MCF 10A (cell line): ENCODE measurements around the gene DIPK1A. TPM values are rescaled to one million over a fixed set of nuclear protein-coding genes. Genes with fewer than 3 reads are reported as not detected.

Source experiments
- BruUV-seq: library from RNA; stranded (reverse); fragments of 400-500 nt; replicated peaks from 2 replicates; lab custom pipeline; 2021; lab: Mats Ljungman, UMichigan
- CTCF ChIA-PET: fragments of 300-600 bp; sonication (Branson Sonifier 250); formaldehyde crosslinking; extraction: SDS; loops from one replicate; lab custom pipeline; 2021; ENCODE audit warnings: antibody characterized with exemption, inconsistent platforms; lab: Yijun Ruan, JAX
- POLR2A ChIA-PET: fragments of 300-600, 350-650 bp; sonication (Branson Sonifier 250); formaldehyde crosslinking; extraction: SDS; loops from one replicate; lab custom pipeline; 2020; ENCODE audit warnings: antibody characterized with exemption, inconsistent platforms; lab: Yijun Ruan, JAX
- DNase-seq: peaks from one replicate; pipeline ENCODE4 v3.0.0-alpha.2; 2018; ENCODE audit not compliant: unreplicated experiment
- H3K27ac Mint-ChIP-seq: one replicate; pipeline ENCODE4 v1.8.0; 2022; ENCODE audit warnings: mild to moderate bottlenecking, low read depth, mixed read lengths; ENCODE audit not compliant: unreplicated experiment
- H3K27me3 Mint-ChIP-seq: one replicate; pipeline ENCODE4 v1.8.0; 2022; ENCODE audit warnings: mixed read lengths; ENCODE audit not compliant: insufficient read depth, unreplicated experiment
- H3K36me3 Mint-ChIP-seq: one replicate; pipeline ENCODE4 v1.8.0; 2022; ENCODE audit warnings: mild to moderate bottlenecking, moderate library complexity, mixed read lengths; ENCODE audit not compliant: insufficient read depth, unreplicated experiment
- H3K4me1 Mint-ChIP-seq: one replicate; pipeline ENCODE4 v1.8.0; 2022; ENCODE audit warnings: mixed read lengths; ENCODE audit not compliant: insufficient read depth, unreplicated experiment
- H3K4me3 Mint-ChIP-seq: one replicate; pipeline ENCODE4 v1.8.0; 2022; ENCODE audit warnings: mild to moderate bottlenecking, moderate library complexity, mixed read lengths; ENCODE audit not compliant: unreplicated experiment
- H3K9me3 Mint-ChIP-seq: one replicate; pipeline ENCODE4 v1.8.0; 2022; ENCODE audit warnings: mixed read lengths; ENCODE audit not compliant: unreplicated experiment
- CTCF ChIP-seq: fragments of 200-600 bp; IDR thresholded peaks from one replicate; pipeline ENCODE4 v1.8.0; 2022; ENCODE audit warnings: antibody characterized with exemption, mild to moderate bottlenecking; ENCODE audit not compliant: unreplicated experiment
- intact Hi-C: fragments of 100-400 bp; cut with micrococcal nuclease; formaldehyde crosslinking; loops from 2 replicates; pipeline ENCODE4 v1.14.1; 2022
- total RNA-seq: library from RNA; stranded (reverse); gene quantifications from 2 replicates; pipeline ENCODE4 v1.2.3, GENCODE V29; 2022

The DIPK1A gene
- total RNA-seq, 1 experiment from 2014 or later: 3.8 TPM

GRCh38 chr1:92961896-92962752 is 862 bp upstream of the DIPK1A start:
- Mint-ChIP-seq H3K4me3 (peak overlapping the region; percentile 85), H3K27me3 (no peaks in the 10 kb centered on the region), H3K27ac (peak overlapping the region; percentile 65), H3K4me1 (peaks cover 4% of the 10 kb centered on the region), H3K9me3 (no peaks in the 10 kb centered on the region), H3K36me3 (no peaks in the 10 kb centered on the region)
- BruUV-seq: TSS peak; percentile 78
- CTCF ChIA-PET: interaction anchor here (0.6 to 12.5 kb wide), 21 partner anchors 9 to 253 kb away, joined by 3 to 175 read pairs (median 3); no protein-coding TSS in a partner anchor
- no peak for TF ChIP-seq CTCF
- intact Hi-C loops: no loop called here
- peak; percentile 67 for DNase-seq
- POLR2A ChIA-PET: interaction anchor here (0.6 to 4.6 kb wide), 36 partner anchors 9 to 917 kb away, joined by 3 to 31 read pairs (median 5); partner anchors contain the start of genes DNTTIP2, EVI5, MTF2 and RPL5

DNA sequence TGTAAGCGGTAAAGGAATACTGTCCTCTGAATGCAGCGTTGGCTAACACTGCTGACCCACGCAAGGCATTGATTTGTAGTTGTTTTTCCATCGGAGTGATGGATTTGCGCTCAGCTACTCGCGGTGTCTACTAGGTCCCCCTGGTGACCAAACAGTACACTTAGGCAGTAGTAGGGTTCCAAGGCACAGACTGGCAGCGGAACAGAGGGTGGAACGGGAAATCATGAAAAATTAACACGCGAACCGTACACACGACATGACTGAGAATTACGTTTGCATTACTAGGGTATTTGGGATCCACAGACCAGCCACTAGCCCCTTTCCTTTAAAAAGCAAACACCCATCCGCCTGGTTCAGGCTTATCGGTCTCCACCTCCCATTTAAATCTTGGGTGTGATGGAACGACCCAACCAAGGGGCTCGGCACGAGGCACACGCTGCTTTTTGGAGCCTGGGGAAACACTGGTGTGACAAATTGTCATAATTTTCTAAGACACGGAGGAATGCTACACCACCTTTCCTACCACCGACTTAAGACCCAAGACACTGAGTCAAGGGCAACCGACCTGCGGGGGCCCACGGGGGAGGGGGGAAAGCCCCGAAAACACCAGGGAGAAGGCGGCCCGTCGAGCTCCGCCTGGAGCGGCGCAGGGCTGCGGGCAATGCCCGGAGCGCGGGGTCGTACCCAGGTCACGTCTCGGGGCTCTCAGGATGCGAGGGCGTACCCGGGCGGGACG is 699 bp downstream of the DIPK1A start:
- ChIA-PET POLR2A (interaction anchor here (0.6 to 4.6 kb wide), 28 partner anchors 10 to 1074 kb away, joined by 3 to 31 read pairs (median 4); partner anchors contain the start of gene RPL5), CTCF (interaction anchor here (0.6 to 12.5 kb wide), 28 partner anchors 10 to 1064 kb away, joined by 3 to 175 read pairs (median 4); no protein-coding TSS in a partner anchor)
- Mint-ChIP-seq H3K9me3 (no peaks in the 10 kb centered on the region), H3K4me3 (peak overlapping the region; percentile 85), H3K4me1 (peaks cover 4% of the 10 kb centered on the region), H3K27ac (peak overlapping the region; percentile 78), H3K36me3 (no peaks in the 10 kb centered on the region), H3K27me3 (no peaks in the 10 kb centered on the region)
- intact Hi-C loops: loop anchor here (1.0 kb wide), 3 partner anchors 34 to 101 kb away; no protein-coding TSS in a partner anchor
- TF ChIP-seq CTCF: peak; percentile 35
- BruUV-seq: no TSS peak
- DNase-seq: peak; percentile 82

DNA sequence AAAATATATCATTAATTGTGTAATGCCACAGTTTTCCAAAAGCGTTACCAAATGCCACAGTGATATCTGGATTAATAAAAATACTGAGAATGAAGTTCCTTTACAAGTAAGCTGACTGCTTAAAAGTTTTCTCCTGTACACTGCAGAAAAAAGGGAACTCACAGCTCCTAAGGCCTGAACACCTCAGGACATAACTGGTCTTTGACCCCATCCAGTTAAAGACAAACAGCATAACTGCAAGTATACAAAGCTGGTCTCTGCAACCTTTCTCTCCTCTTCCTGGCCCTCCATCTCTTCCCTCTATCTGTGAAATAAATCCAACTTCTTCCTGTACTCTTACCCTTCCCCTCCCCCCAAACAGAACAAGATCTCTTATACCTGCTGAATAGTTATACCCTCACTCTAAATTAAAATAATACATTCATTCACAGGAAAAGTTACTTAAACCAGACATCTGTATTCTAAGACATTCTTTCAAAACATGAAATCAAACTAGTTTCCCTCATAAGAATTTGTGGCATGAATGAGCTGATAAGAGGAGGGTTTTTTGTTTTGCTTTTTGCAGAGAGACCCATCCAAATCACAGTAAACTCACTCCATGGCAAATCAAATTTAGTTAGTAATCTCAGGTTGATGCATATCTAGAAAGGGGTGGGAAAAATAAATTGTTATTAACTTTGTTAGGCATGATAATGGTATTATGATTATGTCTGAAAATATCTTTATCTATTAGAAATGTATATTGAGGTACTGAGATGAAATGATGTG is 2.9 kb downstream of the DIPK1A start:
- Mint-ChIP-seq H3K27ac (no peak overlapping the region), H3K27me3 (no peaks in the 10 kb centered on the region), H3K36me3 (no peaks in the 10 kb centered on the region), H3K4me1 (peaks cover 4% of the 10 kb centered on the region), H3K4me3 (no peak overlapping the region), H3K9me3 (no peaks in the 10 kb centered on the region)
- DNase-seq: no peak
- ChIA-PET CTCF (interaction anchor here (0.6 to 12.5 kb wide), 5 partner anchors 18 to 182 kb away, joined by 3 to 175 read pairs (median 24); no protein-coding TSS in a partner anchor), POLR2A (interaction anchor here (0.6 to 2.1 kb wide), 2 partner anchors 49 to 99 kb away, joined by 3 to 6 read pairs; no protein-coding TSS in a partner anchor)
- no TSS peak for BruUV-seq
- intact Hi-C loops: no loop called here
- no peak for TF ChIP-seq CTCF
